ENCODE results near the gene PRKCE. TPM values are rescaled to one million over a fixed set of nuclear protein-coding genes. Genes with fewer than 3 reads are reported as not detected.

PRKCE gene
- total RNA-seq, 1 experiment from 2014 or later, result 2.4 TPM

GRCh38 chr2:45761635-45762034 is 110.2 kb downstream of the PRKCE start:
- POLR2A ChIA-PET (ENCODE audit: low non-redundant PET), result no interaction called here
- H3K36me3 ChIP-seq (ENCODE audit: insufficient read depth, low read length, poor library complexity, severe bottlenecking), result no peaks in the 10 kb centered on the region

GRCh38 chr2:45763255-45763654 is 111.8 kb downstream of the PRKCE start:
- Histone ChIP-seq H3K9me3 (ENCODE audit: low read depth, low read length, poor library complexity, severe bottlenecking) (no peaks in the 10 kb centered on the region), H3K4me3 (ENCODE audit: low read depth, low read length, poor library complexity, severe bottlenecking) (no peak overlapping the region), H3K36me3 (ENCODE audit: insufficient read depth, low read length, poor library complexity, severe bottlenecking) (no peaks in the 10 kb centered on the region), H3K27me3 (replicated peaks; ENCODE audit: insufficient read depth, low read depth, low read length, poor library complexity) (no peaks in the 10 kb centered on the region), H3K4me1 (ENCODE audit: insufficient read depth, low read length, poor library complexity, severe bottlenecking) (peaks cover 10% of the 10 kb centered on the region), H3K27ac (ENCODE audit: low read depth, low read length, poor library complexity, severe bottlenecking) (no peak overlapping the region)
- intact Hi-C loops (cut with micrococcal nuclease; ENCODE audit: unreplicated experiment), result no loop called here
- POLR2A ChIA-PET (ENCODE audit: low non-redundant PET), result no interaction called here
- CTCF ChIA-PET, result no interaction called here
- no peak for DNase-seq (ENCODE audit: low spot score)
- no peak for TF ChIP-seq CTCF (conservative IDR thresholded peaks at IDR 0.05; ENCODE audit: low read depth, low read length)
- TF ChIP-seq EZH2 (IDR thresholded peaks at IDR 0.05; ENCODE audit: borderline replicate concordance, low read depth, low read length, poor library complexity, severe bottlenecking), result no peak
- BruUV-seq (replicated peaks), result no TSS peak

More at GRCh38 chr2:45761635-45762034, 110.2 kb downstream of the PRKCE start:
- TF ChIP-seq EZH2 (IDR thresholded peaks at IDR 0.05; ENCODE audit: borderline replicate concordance, low read depth, low read length, poor library complexity, severe bottlenecking) (no peak), CTCF (conservative IDR thresholded peaks at IDR 0.05; ENCODE audit: low read depth, low read length) (no peak)
- no TSS peak for BruUV-seq (replicated peaks)
- DNase-seq (ENCODE audit: low spot score), result no peak
- Histone ChIP-seq H3K27me3 (replicated peaks; ENCODE audit: insufficient read depth, low read depth, low read length, poor library complexity) (no peaks in the 10 kb centered on the region), H3K4me3 (ENCODE audit: low read depth, low read length, poor library complexity, severe bottlenecking) (no peak overlapping the region), H3K9me3 (ENCODE audit: low read depth, low read length, poor library complexity, severe bottlenecking) (no peaks in the 10 kb centered on the region), H3K27ac (ENCODE audit: low read depth, low read length, poor library complexity, severe bottlenecking) (no peak overlapping the region), H3K4me1 (ENCODE audit: insufficient read depth, low read length, poor library complexity, severe bottlenecking) (peaks cover 10% of the 10 kb centered on the region)
- CTCF ChIA-PET, result no interaction called here
- intact Hi-C loops (cut with micrococcal nuclease; ENCODE audit: unreplicated experiment), result no loop called here

- ChIA-PET POLR2A (ENCODE audit: low non-redundant PET) (no interaction called here), CTCF (no interaction called here)
- no peak for DNase-seq (ENCODE audit: low spot score)
- BruUV-seq (replicated peaks), result no TSS peak
- H3K4me1 ChIP-seq (ENCODE audit: insufficient read depth, low read length, poor library complexity, severe bottlenecking), result peaks cover 10% of the 10 kb centered on the region
- no peaks in the 10 kb centered on the region for H3K36me3 ChIP-seq (ENCODE audit: insufficient read depth, low read length, poor library complexity, severe bottlenecking)
- no peaks in the 10 kb centered on the region for H3K27me3 ChIP-seq (replicated peaks; ENCODE audit: insufficient read depth, low read depth, low read length, poor library complexity)
- intact Hi-C loops (cut with micrococcal nuclease; ENCODE audit: unreplicated experiment), result no loop called here
- H3K9me3 ChIP-seq (ENCODE audit: low read depth, low read length, poor library complexity, severe bottlenecking), result no peaks in the 10 kb centered on the region
- H3K4me3 ChIP-seq (ENCODE audit: low read depth, low read length, poor library complexity, severe bottlenecking), result no peak overlapping the region
- no peak overlapping the region for H3K27ac ChIP-seq (ENCODE audit: low read depth, low read length, poor library complexity, severe bottlenecking)
- no peak for TF ChIP-seq EZH2 (IDR thresholded peaks at IDR 0.05; ENCODE audit: borderline replicate concordance, low read depth, low read length, poor library complexity, severe bottlenecking)
- TF ChIP-seq CTCF (conservative IDR thresholded peaks at IDR 0.05; ENCODE audit: low read depth, low read length), result no peak
Measured at GRCh38 chr2:45763797-45764196, 112.3 kb downstream of the PRKCE start.
